T-helper 2 cell treated with Interferon-gamma antibody and Interleukin-4, amounts not matched to agents 100 ng/mL and 5 ng/mL, for 36 hours (primary cell): ENCODE data around the gene MROH2B. TPM values are rescaled to one million over a fixed set of nuclear protein-coding genes. Genes with fewer than 3 reads are reported as not detected.
"Not testable (repeated sequence)": the region's sequence is repeated elsewhere in the genome, so short reads cannot be mapped to it uniquely, and the experiment has no call there.

Experiments used
- intact Hi-C: fragments of 100-400 bp; cut with micrococcal nuclease; formaldehyde crosslinking; loops from one replicate; pipeline ENCODE4 v1.15.1; 2023
- total RNA-seq: library from RNA; stranded (reverse); gene quantifications from 2 replicates; pipeline ENCODE4 v1.2.3, GENCODE V29; 2022

Gene MROH2B
- total RNA-seq, 1 donor from 2014 or later = not detected

DNA sequence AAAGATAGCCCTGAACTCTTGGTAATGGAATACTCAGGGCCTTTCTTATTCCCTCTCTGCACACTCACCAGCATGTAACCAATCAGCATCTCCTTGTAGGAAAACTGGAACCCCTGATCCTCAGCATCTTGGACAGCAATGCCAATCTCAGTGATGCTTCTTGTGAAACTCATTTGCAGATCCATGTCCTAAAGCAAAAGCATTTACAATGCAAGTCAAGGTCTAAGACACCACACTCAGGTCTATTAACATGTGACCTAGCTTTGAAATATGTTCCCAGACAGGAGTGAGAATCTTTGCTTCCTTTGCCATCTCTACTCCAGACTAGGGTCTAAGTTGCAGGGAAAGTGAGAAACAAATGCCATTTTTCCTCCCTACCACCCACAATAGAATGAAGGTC lies 38.2 kb downstream of the MROH2B start:
- intact Hi-C loops = no loop called here

DNA sequence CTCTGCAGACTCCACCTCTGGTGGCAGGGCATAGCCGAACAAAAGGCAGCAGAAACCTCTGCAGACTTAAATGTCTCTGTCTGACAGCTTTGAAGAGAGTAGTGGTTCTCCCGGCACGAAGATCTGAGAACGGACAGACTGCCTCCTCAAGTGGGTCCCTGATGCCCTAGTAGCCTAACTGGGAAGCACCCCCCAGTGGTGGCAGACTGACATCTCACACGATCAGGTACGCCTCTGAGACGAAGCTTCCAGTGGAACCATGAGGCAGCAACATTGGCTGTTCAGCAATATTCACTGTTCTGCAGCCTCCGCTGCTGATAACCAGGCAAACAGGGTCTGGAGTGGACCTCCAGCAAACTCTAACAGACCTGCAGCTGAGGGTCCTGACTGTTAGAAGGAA lies 48.5 kb downstream of the MROH2B start:
- intact Hi-C loops = not testable (repeated sequence)

DNA sequence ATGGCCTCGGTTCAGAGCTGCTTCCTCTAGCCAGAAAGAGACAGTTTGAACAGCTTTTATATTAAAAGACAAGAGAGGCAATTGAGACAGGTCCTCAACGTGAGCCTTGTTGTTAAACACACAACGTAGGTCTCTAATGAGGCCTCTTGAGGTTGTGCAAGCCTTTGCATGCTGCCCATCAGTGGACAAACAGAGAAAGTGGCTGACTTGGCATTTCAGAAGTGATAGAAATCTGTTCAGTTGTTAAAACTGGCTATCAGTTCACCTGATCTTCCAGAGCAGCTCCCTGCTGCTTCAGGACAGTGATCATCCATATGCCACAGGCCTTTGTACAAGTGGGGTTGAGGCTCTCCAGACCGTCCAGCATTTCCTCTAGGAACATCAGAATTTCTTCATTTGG lies 58.8 kb downstream of the MROH2B start:
- intact Hi-C loops = no loop called here

DNA sequence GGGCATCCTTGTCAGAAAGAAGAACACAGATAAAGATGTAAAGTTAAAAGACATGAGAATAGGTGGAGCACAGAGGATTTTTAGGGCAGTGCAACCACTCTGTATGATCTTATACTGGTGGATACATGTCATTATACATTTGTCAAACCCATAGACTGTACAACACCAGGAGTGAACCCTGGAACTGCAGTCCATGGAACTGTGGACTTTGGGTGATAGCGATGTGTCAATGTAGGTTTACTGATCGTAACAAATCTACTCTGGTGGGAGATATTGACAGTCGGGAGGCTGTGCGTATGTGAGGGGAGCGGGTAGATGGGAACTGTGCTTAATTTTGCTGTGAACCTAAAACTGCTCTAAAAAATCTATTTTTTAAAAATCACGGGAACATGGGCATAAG lies 60.6 kb downstream of the MROH2B start:
- intact Hi-C loops = no loop called here

DNA sequence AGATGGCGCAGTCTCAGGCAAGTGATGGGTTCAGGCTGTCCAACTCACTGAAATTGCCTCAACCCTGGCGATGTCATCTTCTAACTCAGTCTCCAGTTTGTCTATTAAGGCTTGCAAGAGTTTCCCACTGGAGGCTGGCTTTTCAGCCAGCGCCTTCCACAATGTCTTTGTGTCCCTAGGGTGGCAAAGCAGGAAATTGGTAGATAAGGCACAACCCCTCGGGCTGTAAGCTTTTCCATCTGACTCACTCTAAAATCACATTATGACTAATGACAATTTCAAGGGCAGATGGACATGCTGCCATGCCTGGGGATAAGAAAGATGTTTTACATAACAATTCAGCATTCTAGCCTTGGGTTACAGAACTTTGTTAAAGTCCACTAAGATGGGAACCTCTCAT lies 61.9 kb downstream of the MROH2B start:
- intact Hi-C loops = no loop called here

DNA sequence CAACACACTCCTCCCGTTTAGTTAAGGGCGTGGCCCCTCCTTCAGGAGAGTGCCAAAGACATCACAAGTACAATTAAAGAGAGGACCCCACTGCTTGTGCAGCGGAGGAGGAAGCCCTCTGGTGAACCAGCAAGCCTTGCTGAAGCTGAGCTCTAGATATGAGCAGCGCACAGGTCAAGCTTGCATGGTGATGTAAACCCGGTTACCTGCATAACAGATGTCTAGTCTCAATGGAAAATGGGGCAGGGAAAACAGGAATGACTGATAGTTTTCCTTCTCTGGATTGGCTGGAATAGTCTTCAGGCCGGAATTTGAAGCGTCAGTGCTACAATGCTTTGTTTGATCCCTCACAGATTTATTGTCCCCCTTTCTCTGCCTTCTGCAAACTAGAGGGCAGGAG lies 66.2 kb downstream of the MROH2B start:
- intact Hi-C loops = no loop called here

DNA sequence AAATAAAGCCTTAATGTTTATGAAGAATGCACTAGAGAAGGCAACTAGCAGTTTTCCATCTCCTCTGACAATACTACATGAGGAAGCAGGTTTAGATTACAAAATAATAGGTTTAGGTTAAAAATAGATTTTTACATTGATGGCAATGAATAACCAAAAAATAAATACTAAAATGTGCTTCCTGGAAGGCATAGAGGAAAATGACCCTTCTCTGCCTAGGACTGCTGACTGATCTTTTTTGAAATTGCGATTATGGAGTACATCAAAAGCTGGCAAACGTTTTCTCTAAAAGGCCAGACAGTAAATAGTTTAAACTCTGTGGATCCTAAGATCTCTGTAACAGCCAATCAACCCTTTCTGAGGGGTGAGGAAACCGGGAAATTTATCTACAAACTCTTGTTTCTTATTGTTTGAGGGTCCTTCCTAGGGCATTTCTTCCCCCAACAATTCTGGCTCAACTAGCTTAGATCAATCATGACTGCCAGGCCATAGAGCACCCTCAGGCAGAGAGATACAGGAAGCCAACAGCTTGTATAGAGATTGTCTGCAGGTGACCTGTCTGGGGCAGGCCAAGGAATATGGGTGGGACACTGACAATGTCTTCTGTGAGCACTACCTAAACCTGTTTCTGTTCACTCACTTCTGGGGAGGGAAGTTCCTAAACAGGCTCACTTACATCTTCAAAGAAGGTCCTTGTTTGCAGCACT lies 67.3 kb downstream of the MROH2B start:
- intact Hi-C loops = no loop called here

DNA sequence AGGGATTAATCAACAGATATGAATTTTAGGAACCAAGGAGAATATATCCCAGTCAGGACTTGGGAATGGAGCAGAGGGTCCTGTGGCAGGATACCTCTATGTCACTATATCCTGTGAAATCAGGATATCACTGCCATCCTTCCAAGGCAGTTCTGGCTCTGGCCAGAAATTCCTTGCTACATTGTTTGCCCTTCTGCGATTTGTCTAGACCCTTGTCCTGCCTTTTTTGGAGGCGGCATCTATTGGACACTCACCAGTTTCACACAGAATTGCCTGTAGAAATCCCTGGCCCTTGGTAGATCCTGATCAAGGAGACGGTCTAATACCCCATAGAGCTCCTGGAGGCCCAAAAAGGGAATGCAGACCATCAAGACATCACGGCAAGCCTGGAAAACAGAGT lies 71.2 kb downstream of the MROH2B start:
- intact Hi-C loops = no loop called here

DNA sequence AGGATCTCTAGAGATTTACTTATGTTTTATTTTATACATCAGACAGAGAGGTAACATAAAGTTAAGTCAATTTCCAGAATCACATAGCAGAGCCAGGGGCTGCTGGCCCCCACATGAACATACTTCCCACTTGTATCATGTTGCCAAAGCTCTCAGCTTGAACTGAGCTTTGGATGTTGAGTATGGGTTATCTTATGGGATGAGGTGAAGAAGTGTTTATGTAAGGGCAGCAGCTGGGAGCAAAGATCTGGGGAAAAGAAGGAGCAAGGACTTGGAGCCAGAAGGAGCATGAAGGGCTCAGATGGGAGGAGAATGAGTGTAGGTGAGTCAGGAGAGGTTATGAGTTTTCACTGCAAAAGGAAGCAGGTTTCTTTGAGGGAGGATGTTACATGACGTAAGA lies 72.0 kb downstream of the MROH2B start:
- intact Hi-C loops = no loop called here

DNA sequence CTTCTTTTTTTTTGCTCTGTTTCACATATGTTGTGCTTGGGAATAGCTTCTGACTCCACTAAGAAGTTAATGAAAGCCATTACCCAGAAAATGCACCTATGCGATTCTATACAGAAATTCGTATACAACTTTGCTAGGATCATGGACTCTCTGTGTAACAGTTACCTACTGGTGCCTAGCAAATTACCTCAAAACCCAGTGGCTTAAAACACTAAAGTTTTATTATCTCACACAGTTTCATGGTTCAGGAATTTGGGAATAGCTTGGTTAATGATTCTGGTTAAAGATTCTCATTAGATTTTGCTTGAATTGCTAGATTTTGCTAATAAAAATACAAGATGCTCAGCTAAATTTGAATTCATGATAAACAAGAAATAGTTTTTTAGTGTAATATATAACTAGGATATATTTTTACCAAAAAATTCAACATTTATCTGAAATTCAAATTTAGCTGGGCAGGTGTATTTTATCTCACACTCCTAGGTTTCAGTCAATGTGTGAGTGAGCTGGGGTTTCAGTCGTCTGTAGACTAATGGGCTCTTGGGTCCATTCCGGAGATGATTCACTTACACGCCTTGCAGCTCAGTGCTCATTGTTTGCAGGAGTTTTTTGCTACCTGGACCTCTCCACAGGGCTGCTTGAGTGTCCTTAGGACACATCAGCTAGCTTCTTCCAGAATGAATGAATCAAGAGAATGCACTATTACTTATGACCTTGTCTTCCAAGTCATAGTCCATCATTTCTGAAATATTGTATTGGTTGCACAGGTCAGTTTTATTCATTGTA lies 75.1 kb downstream of the MROH2B start:
- intact Hi-C loops = no loop called here

DNA sequence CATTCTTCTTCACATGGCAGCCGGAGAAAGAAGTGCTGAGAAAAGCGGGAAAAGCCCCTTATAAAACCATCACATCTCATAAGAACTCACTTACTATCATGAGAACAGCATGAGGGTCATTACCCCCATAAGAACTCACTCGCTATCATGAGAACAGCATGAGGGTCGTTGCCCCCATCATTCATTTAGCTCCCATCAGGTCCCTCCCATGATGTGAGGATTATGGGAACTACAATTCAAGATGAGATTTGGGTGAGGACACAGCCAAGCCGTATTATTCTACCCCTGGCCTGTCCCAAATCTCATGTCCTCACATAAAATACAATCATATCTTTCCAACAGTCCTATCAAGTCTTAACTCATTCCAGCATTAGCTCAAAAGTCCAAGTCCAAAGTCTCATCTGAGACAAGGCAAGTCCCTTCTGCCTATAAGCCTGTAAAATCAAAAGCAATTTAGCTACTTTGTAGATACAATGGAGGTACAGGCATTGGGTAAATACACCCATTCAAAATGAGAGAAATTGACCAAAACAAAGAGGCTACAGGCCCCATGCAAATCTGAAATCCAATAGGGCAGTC lies 79.1 kb downstream of the MROH2B start:
- intact Hi-C loops = no loop called here

DNA sequence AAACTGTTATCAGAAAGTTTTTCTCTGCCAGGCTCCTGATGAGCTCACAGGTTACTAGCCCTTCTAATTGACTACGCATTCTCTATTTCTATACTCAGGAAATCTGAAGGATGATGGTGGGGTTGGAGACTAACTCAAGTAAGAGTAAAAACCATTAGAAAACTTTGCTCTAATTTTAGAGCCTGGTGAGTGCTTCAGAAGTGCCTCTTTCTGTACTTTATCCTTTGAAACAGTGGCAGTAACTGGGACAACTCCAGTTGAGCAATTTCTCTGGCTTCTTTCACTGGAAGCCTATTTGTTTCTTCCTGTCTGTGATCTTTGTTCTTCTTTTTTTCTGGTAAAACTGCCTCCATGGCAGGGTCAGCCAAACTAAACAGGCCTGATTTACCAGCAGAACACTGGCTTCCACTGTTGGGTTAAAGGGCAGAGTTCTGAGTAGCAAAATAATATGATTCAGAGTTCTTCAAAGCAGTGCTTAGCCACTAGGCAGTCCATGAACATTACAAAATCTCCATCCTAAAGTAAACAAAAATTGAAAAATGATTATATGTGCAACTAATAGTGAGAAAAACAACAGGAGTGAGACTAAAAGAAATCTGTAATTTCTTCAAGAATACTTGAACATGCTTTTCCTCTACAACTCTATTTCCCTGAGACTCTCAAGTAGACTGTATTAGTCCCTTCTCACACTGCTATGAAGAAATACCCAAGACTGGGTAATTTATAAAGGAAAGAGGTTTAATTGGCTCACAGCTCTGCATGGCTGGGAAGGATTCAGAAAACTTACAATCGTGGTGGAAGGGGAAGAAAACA lies 79.8 kb downstream of the MROH2B start:
- intact Hi-C loops = no loop called here

DNA sequence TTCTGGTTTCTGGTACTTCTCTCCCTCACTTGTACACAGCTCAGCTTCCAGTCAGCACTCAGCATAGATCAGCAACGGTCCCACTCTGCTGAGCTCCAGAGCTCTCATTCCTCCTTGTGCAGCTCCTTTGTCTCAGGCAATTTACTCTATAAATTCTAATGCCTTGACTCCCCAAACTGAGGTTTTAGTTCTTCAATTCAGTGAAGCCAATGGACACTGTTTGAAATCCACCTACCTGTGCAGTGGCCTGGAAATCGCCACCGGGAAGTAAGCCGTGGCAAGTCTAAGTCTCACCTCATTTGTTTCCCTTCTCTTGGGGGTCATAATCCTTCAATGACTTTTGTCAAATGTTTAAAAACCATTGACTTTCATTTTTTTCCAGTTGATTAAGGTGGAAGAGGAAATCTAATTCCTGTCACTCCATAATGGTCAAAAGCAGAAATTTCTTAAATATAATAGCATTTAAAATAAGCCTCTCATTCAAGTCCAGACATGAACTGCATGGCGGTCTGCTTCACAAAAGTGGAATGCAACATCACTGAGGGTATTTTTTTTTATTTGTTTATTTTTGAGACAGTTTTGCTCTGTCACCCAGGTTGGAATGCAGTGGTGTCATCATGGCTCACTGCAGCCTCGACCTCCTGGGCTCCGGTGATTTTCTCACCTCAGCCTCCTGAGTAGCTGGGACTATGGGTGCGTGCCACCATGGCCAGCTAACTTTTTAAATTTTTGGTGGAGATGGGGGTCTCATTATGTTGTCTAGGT lies 82.2 kb downstream of the MROH2B start:
- intact Hi-C loops = no loop called here

DNA sequence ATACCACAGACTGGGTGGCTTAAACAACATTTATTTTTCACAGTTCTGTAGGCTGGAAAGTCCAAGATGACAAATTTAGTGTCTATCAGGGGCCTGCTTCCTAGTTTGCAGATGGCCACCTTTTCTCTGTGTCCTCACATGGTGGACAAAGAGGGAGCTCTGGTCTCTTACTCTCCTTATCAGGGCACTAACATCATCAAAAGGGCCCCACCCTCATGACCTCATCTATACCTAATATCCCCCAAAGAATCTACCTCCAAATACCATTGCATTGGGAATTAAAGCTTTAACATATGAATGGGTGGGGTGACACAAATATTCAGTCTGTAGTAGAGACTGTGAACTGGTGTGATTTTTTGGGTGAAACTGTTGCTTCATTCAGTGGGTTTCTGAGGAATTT lies 83.8 kb downstream of the MROH2B start:
- intact Hi-C loops = no loop called here

DNA sequence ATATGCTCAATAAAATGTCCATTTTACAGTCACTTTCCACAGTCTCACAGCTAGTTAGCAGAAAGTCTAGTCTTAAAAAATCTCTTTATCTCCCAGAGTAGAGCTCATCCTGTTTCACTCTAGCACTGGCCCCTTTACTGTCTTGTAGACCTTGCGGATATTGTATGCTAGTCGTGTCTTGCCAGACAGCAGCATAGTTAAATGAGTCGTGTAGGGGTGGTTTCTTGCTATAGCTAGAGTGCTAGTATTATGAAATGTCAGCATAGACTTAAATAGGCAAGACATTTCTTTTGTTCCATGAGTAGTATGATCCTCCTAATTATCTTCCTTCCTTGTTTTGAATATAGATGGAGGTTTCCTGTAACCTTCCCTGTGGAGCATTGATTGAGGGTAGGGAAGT lies 84.5 kb downstream of the MROH2B start:
- intact Hi-C loops = no loop called here

DNA sequence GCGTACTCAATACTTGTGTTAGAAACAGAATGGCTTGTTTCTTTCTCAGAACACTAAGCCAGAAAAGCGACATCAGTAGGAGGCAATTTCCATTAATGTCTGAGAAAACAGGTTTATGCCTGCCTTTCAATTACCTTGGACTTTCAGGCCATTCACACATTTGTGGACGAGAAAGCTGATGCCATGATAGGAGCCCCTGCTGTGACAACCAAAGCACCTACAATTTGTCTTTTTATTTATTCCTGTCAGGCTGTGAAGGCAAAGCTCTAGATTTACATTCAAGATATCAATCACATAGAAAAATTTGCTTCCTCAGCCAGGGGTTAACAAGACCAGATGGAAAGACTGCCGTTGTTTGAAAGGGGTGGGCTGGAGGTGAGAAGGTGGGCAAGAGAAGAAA lies 85.6 kb downstream of the MROH2B start:
- intact Hi-C loops = no loop called here

DNA sequence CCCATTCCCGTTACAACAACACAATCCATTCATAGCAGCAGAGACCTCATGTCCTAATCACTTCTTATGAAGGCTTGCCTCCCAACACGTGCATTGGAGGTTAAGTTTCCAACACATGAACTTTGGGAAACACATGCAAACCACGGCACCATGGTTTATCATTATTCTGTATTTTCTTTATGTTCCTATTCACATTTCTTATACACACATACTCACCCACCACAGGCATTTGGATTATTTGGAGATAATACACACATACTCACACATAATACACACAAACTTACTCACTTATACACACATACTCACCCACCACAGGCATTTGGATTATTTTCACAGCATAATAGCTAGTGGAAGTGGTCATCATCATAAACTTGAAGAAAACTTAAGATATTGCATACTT lies 86.3 kb downstream of the MROH2B start:
- intact Hi-C loops = no loop called here

DNA sequence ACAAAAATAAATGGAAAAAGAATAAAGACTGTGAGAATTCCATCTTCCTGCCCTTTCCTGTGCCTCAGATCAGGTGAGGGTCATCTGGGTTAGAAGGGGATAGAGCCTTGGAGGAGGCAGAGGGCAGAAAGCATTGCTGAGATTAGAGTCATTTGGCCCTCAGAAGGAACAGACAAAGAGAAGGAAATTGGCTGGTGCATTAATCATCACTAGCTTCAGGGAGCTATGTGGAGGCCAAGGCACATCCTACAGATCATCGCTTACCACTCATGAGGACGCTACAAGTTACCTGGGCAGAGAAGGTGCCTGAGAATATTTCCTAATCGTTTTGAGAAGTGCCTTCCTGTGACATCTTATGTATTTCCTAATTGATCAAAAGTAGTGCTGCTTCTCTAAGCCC lies 87.4 kb downstream of the MROH2B start:
- intact Hi-C loops = no loop called here

DNA sequence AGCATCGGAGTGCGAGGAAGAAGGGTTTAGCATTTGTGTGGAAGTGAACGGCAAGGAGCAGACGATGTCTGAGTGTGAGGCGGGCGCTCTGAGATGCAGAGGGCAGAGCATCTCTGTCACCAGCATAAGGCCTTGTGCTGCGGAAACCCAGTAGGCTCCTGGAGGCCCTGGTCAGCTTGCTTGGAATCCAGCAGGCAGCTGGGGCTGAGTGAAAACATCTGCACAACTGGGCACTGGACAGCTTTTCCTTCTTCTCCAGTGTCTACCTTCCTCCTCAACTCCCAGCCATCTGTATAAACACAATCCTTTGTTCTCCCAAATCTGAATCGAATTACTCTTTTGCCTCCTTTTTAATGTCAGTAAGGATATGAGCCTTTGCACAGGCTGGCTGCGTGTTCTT lies 89.7 kb downstream of the MROH2B start:
- intact Hi-C loops = no loop called here

DNA sequence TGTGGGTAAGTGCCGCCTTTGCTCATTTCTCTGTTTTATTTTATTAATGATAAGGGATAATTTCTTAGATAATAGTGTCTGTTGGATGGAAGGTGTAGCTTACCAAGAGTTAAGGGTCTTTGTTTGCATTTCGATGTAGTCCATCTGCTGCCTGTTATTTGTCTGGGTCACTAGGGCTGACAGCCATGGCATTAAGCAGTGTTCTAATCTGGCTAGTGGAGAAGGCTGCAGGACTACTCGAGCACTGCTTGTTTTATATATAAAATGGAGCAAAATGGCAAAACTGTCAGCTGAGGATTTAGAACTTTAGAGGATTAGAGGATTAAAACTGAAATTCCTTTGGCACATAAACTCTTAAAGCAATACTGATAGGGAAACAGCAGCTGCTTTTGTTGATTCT lies 94.3 kb downstream of the MROH2B start:
- intact Hi-C loops = no loop called here

DNA sequence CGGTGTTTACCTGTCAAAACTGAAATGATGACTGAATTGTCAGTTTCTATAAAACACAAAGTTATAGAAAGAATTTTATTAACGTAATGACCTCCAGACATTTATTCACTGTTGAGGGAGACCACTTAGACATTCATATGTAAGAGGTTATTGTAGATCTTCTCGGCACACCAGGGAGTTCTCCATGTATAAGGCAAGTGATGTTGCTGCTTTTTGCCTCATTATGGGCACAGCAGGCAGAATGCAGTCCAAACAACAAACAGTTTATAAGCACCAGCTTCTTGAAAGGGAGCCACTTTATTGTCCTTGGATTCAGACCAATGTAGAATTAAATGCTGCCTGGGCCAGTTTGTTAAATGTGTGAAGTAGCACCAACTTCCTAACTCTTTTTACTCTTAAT lies 95.1 kb downstream of the MROH2B start:
- intact Hi-C loops = no loop called here
